Lung microvascular endothelial cell (primary cell): ENCODE results near the gene NFYC. TPM values are rescaled to one million over a fixed set of nuclear protein-coding genes. Genes with fewer than 3 reads are reported as not detected.

ENCODE experiments used
- total RNA-seq: library from RNA; depleted of rRNA; stranded (reverse); fragments of >200 nt; gene quantifications from 2 replicates; pipeline ENCODE4 v1.2.1, GENCODE V29; 2014

The NFYC gene
- total RNA-seq, 1 donor from 2014 or later, result 14.5 TPM

Other genes with a start within 250 kb of the NFYC start
- 0.60 and 0.65 TPM in 2 replicates for gene ZFP69B, start 241.2 kb upstream of the NFYC start, total RNA-seq
- gene ZFP69, start 214.4 kb upstream of the NFYC start, total RNA-seq, result 1.3 and 2.0 TPM in 2 replicates
- gene EXO5, start 182.9 kb upstream of the NFYC start, total RNA-seq, result 5.4 and 6.0 TPM in 2 replicates
- 1.4 and 1.5 TPM in 2 replicates for gene ZNF684, start 160.1 kb upstream of the NFYC start, total RNA-seq
- gene RIMS3, start 26.0 kb upstream of the NFYC start, total RNA-seq, result 0.20 and 0.22 TPM in 2 replicates
- not detected in 2 replicates for gene KCNQ4, start 92.1 kb downstream of the NFYC start, total RNA-seq
- gene CITED4, start 170.7 kb downstream of the NFYC start, total RNA-seq, result 3.9 and 4.4 TPM in 2 replicates